ENCODE results near the gene RPUSD3. TPM values are rescaled to one million over a fixed set of nuclear protein-coding genes. Genes with fewer than 3 reads are reported as not detected.
A peak's percentile ranks its signal among the peaks of the same experiment; 100 is the strongest.
"Not testable (repeated sequence)": the region's sequence is repeated elsewhere in the genome, so short reads cannot be mapped to it uniquely, and the experiment has no call there.

RPUSD3 gene
- total RNA-seq, 2 donors from 2014 or later: 43.1 to 71.2 TPM

DNA sequence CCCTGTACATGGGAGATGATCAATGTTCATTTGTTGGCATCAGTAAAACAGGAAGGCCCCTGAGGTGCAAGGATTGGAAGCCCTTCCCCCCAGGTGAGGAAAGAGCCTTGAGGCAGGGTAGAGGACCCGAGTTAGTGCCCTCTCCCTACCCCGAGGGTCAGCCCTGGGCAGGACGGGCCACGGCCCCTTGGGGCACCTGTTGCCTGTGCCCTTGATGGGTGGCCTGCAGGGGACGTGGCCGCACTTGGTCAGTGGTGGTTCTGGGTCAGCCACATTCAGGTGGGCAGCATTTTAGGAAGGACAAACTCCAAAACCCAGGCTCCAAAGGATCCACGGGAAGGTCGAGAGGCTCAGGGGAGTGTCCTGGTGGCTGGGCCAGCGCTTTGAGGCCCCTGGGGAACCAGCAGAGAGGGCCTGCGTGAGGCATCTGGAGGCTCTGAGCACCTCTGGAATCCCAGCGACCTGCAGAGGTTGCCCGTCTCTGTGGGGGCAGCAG is 15.8 kb upstream of the RPUSD3 start:
- H3K27ac Mint-ChIP-seq: peak overlapping the region in 1 of 2 donors; percentile 78
- no peak overlapping the region for H3K4me3 Mint-ChIP-seq
- H3K36me3 Mint-ChIP-seq: no peaks in the 10 kb centered on the region
- DNase-seq (ENCODE audit: low spot score): no peak
- no peaks in the 10 kb centered on the region for H3K27me3 Mint-ChIP-seq
- peaks cover 13 to 38% of the 10 kb centered on the region in 2 donors for H3K4me1 Mint-ChIP-seq (ENCODE audit: low read depth in 2 of 2)
- no peaks in the 10 kb centered on the region for H3K9me3 Mint-ChIP-seq
- no peak for ATAC-seq

DNA sequence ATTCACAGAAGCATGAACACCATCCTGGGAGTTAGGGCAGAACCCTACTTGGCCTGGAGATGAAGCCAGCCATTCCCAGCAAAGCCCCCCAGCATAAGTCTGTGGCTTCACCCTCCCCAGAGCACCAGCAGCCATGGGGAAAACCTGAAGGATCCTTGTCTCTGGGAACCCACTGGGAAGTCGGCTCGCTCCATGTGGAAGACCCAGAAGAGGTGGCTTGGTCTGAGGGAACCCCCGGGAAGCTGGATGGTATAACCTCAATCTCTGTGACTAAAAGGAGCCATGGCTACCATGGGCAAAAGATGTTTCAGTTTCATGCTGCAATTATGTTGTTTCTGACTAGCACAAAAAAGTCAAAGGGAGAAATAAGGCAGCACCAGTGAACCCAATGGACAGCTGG is 11.8 kb upstream of the RPUSD3 start:
- no peak overlapping the region for H3K4me3 Mint-ChIP-seq
- peaks cover 20 to 37% of the 10 kb centered on the region in 2 donors for H3K4me1 Mint-ChIP-seq (ENCODE audit: low read depth in 2 of 2)

DNA sequence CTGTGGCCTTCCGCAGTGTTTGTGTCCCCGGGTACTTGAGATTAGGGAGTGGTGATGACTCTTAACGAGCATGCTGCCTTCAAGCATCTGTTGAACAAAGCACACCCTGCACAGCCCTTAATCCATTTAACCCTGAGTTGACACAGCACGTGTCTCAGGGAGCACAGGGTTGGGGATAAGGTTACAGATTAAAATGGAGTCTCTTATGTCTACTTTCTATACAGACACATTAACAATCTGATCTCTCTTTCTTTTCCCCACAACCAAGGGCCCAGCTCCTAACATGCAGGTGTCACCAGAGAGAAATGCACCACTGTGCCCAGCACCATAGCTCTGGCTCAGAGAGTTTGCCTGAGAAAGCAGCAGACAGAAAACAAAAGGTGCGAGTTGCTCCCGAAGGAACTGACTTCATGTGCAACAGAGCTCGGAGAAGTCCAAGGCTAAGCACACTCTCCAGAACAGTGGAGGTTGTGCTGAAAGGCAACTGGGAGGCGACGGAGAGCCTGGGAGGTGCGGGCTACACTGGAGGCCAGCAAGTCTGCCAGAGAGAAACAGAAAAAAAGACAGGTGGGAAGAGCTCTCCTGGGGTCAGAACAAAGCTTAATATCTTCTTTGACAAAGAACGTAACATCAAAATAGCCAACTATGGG is 10.6 kb upstream of the RPUSD3 start:
- ATAC-seq; DNase-seq (ENCODE audit: low spot score); H3K27me3 Mint-ChIP-seq; H3K36me3 Mint-ChIP-seq; H3K9me3 Mint-ChIP-seq; H3K4me3 Mint-ChIP-seq: not testable (repeated sequence)
- peak overlapping the region in 1 of 2 donors; percentile 37 for H3K27ac Mint-ChIP-seq
- peaks cover 20 to 32% of the 10 kb centered on the region in 2 donors for H3K4me1 Mint-ChIP-seq (ENCODE audit: low read depth in 2 of 2)

More for the DNA sequence above, 11.8 kb upstream of the RPUSD3 start:
- Mint-ChIP-seq H3K27me3 (no peaks in the 10 kb centered on the region), H3K36me3 (no peaks in the 10 kb centered on the region), H3K9me3 (no peaks in the 10 kb centered on the region), H3K27ac (peak overlapping the region in 1 of 2 donors; percentile 70)
- ATAC-seq (no peak), DNase-seq (ENCODE audit: low spot score) (no peak)

DNA sequence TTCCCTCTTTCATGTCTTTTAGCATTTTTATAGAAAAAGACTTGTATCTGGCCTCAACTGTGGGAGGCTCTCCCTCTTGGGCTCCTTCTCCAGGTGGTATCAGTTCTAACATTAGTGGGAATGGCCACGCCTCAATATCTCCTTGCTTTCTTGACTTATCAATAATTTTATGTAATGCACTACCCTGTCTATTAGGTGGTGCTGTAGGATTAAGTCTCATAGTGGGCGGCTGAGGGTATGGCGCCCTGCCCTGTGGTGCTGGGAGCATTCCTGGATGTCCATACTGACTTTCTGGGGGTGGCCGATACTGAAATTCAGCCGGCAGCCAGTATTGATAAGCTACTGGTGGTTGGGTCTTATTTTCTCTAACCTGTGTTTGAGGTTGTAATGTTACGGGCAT is 8.7 kb upstream of the RPUSD3 start:
- ATAC-seq: no peak
- Mint-ChIP-seq H3K27me3 (no peaks in the 10 kb centered on the region), H3K4me3 (no peak overlapping the region), H3K4me1 (ENCODE audit: low read depth in 2 of 2) (peaks cover 11 to 21% of the 10 kb centered on the region in 2 donors), H3K36me3 (no peaks in the 10 kb centered on the region), H3K9me3 (no peaks in the 10 kb centered on the region), H3K27ac (no peak overlapping the region)
- no peak for DNase-seq (ENCODE audit: low spot score)

DNA sequence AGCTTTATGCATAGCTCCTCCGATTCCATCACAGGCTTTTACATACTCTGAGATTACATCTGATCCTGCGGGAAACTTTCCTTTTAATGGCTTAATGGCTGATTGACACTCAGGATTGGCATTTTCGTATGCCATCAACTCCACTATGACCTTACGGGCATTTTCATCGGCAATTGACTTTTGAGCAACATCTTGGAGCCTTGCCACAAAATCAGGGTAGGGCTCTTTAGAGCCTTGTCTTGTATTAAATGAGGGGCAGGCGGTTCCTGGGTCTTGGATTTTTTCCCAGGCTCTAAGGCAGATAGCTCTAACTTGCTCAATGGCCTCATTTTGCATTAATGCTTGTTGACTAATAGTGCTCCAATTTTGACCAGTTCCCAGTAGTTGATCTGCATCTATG is 8.1 kb upstream of the RPUSD3 start:
- DNase-seq (ENCODE audit: low spot score); ATAC-seq; H3K36me3 Mint-ChIP-seq; H3K4me3 Mint-ChIP-seq; H3K27me3 Mint-ChIP-seq; H3K27ac Mint-ChIP-seq; H3K9me3 Mint-ChIP-seq: not testable (repeated sequence)
- H3K4me1 Mint-ChIP-seq (ENCODE audit: low read depth in 2 of 2): peaks cover 11 to 19% of the 10 kb centered on the region in 2 donors

DNA sequence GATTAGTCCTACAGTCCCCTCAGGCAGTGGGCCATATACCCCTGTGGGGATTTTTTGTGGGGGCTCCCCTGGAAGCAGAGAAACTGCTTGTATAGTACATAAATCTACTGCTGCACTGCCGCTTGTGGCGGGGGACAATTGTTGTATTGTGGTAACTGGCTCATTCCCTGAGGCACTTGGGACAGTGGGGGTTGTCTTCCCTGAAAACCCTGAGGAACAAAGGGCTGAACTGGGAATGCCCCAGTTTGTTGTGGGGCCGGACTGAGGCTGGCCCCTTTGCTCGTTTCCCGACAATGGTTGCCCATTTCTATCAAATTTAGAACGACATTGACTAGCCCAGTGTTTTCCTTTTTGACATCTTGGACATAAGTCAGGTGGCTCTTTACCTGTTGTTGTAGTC is 7.6 kb upstream of the RPUSD3 start:
- ATAC-seq; H3K4me3 Mint-ChIP-seq; DNase-seq (ENCODE audit: low spot score); H3K9me3 Mint-ChIP-seq; H3K27ac Mint-ChIP-seq; H3K36me3 Mint-ChIP-seq; H3K27me3 Mint-ChIP-seq: not testable (repeated sequence)
- H3K4me1 Mint-ChIP-seq (ENCODE audit: low read depth in 2 of 2): peaks cover 11 to 14% of the 10 kb centered on the region in 2 donors

DNA sequence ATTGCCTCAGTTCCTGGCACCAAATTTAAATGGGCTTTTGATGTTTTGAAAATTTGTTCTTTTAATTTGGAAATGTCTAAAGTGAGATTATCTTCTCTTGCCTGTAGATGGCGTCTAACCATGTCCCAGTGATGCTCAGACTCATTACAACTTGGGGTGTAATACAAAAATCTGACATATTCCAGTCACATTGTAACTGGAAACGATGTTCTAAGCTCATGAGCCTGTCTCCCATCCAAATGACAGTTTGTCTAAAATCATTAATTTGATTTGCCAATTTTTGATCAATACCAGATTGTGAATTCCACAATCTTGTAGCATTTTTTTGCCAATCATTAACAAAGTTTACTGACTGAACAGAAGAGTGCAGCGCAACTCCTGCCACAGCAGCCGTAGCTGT is 5.1 kb upstream of the RPUSD3 start:
- not testable (repeated sequence) for H3K27me3 Mint-ChIP-seq; ATAC-seq; H3K9me3 Mint-ChIP-seq; H3K36me3 Mint-ChIP-seq; DNase-seq (ENCODE audit: low spot score); H3K4me3 Mint-ChIP-seq
- Mint-ChIP-seq H3K4me1 (ENCODE audit: low read depth in 2 of 2) (peaks cover 5 to 13% of the 10 kb centered on the region in 2 donors), H3K27ac (peak overlapping the region in 1 of 2 donors; percentile 19)

DNA sequence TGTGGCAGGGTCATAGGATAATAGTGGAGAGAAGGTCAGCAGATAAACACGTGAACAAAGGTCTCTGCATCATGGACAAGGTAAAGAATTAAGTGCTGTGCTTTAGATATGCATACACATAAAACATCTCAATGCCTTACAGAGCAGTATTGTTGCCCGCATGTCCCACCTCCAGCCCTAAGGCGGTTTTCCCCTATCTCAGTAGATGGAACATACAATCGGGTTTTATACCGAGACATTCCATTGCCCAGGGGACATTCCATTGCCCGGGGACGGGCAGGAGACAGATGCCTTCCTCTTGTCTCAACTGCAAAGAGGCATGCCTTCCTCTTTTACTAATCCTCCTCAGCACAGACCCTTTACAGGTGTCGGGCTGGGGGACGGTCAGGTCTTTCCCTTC is 4.1 kb upstream of the RPUSD3 start:
- not testable (repeated sequence) for H3K27ac Mint-ChIP-seq; DNase-seq (ENCODE audit: low spot score); ATAC-seq; H3K36me3 Mint-ChIP-seq; H3K27me3 Mint-ChIP-seq; H3K9me3 Mint-ChIP-seq; H3K4me3 Mint-ChIP-seq
- peaks cover 0 to 13% of the 10 kb centered on the region in 2 donors for H3K4me1 Mint-ChIP-seq (ENCODE audit: low read depth in 2 of 2)

DNA sequence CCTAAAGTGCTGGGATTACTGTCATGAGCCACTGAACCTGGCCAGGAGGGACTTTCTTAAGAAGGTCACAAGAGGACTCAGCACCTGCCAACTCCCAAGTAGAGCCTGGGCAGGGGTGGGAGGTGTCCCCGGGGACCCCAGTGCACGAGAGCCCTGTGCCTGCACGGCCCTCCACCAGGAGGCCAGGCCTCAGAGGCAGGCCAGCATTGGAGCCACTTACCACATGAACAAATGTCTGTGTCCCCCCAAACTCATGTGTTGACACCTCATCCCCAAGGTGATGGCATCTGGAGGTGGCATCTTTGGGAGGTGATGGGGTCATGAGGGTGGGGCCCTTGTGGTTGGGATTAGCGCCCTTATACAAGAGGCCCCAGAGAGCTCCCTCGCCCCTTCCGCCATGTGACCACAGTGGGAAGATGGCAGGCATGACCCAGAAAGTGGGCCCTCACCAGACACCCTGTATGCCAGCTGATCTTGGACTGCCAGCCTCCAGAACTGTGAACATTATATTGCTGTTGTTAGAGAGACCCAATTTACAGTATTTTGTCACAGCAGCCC is 3.2 kb upstream of the RPUSD3 start:
- DNase-seq (ENCODE audit: low spot score): no peak
- Mint-ChIP-seq H3K27ac (no peak overlapping the region), H3K4me1 (ENCODE audit: low read depth in 2 of 2) (peaks cover 6 to 20% of the 10 kb centered on the region in 2 donors), H3K9me3 (no peaks in the 10 kb centered on the region), H3K36me3 (peaks cover 5% of the 10 kb centered on the region), H3K4me3 (no peak overlapping the region), H3K27me3 (no peaks in the 10 kb centered on the region)
- ATAC-seq: no peak

DNA sequence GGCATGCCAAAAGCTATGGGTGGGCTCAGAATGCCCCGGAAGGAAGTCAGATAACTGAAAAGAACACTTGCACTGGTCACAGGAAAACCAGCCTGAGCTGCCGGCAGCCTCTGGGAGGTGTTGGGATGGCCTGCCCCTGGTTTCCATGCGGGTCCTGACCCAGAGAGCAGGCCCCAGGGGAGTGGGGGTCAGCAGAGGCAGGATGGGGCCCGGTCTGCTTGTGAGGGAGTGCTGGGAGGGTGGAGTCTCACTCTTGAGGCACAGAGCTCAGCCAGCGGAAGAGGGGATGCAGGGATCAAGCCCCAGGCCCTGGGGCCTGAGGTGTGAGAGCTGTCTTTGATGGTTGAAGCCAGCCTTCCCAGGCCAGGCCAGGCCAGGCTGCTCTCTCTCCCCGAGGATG is 2.4 kb upstream of the RPUSD3 start:
- Mint-ChIP-seq H3K27ac (peak overlapping the region in 1 of 2 donors; percentile 58), H3K4me3 (no peak overlapping the region), H3K27me3 (no peaks in the 10 kb centered on the region), H3K4me1 (ENCODE audit: low read depth in 2 of 2) (peaks cover 9 to 23% of the 10 kb centered on the region in 2 donors), H3K36me3 (peaks cover 5% of the 10 kb centered on the region), H3K9me3 (no peaks in the 10 kb centered on the region)
- DNase-seq (ENCODE audit: low spot score) (no peak), ATAC-seq (no peak)

DNA sequence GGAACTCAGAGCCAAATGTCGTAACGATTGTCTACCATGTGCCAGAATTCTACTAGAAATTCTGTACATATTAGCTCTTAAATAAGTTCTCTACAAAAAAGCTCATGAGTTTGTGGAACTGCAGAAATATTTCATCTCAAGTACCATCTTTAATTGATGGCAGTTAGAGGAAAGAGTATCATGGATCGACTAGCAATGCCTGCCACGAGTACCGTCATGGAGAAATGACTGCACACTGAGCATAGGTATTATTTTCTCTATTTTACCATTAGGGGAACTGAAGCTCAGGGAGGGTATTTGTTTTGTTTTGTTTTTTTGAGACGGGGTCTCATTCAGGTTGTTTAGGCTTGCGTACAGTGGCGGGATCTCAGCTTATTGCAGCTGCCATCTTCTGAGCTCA is 2.8 kb downstream of the RPUSD3 start:
- ATAC-seq (no peak), DNase-seq (ENCODE audit: low spot score) (no peak)
- H3K27me3 Mint-ChIP-seq: no peaks in the 10 kb centered on the region
- H3K9me3 Mint-ChIP-seq: no peaks in the 10 kb centered on the region
- peaks cover 11 to 23% of the 10 kb centered on the region in 2 donors for H3K4me1 Mint-ChIP-seq (ENCODE audit: low read depth in 2 of 2)
- H3K27ac Mint-ChIP-seq: peak overlapping the region in 1 of 2 donors; percentile 18
- H3K4me3 Mint-ChIP-seq: no peak overlapping the region
- H3K36me3 Mint-ChIP-seq: peaks cover 5% of the 10 kb centered on the region

DNA sequence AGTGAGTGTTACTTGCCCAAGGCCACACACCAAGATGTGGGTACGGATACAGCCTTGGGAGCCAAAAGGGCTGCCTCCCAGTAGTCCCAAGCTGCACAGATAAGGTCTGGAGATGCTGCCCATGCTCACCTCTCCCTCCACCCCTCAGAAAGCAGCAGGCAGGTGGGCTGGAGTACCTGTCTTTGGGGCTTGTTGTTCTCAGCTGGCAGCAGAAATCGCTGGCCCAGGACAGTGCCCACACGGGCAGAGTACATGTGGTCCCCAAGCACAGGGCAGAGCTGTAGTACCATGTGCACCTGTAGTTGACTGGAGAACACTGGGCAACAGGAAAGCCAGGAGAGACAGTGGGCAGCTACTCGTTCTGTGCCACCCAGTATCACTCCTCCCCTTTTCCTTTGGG is 5.0 kb downstream of the RPUSD3 start:
- peak; percentile 61 for DNase-seq (ENCODE audit: low spot score)
- Mint-ChIP-seq H3K9me3 (no peaks in the 10 kb centered on the region), H3K4me3 (no peak overlapping the region), H3K4me1 (ENCODE audit: low read depth in 2 of 2) (peaks cover 13 to 16% of the 10 kb centered on the region in 2 donors), H3K27me3 (no peaks in the 10 kb centered on the region), H3K27ac (no peak overlapping the region), H3K36me3 (peaks cover 5% of the 10 kb centered on the region)
- no peak for ATAC-seq

DNA sequence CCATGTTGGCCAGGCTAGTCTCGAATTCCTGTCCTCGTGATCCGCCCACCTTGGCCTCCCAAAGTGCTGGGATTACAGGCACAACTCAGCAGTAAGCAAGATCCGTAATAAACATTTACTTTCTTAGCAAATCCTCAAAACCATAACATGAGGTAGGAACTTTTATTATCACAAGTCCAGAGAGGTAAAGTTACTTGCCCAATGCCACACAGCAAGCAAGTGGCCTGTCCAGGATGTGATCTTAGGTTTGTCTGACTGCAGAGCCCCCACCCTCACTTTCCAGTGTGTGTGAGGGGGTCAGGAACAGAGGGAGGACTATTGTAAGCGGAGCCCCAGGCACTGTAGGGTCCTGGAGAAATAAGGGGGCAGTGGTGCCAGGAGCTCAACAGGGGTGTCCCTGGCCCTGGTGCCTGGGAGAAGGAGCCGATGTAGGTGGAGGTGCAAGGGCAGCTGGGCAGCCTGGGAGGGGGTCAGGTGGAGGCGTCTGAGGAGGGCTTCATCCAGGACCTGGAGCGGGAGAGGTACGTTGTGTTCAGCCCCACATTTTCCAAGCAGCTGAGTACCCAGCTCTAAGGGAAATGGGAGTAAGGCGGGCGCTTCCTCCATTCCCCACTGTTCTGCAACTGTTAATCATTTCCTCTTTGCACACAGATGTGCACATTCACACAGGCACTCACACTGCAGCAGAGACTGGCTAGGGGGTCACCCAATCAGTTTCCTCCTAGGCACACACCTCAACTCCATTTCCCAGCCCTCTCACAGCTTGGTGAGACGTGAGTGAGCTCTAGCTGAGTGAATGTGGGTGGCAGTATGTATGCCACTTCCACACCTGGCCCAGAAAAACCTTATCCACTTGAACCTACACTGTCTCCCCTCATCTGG is 5.9 kb downstream of the RPUSD3 start:
- Mint-ChIP-seq H3K36me3 (peaks cover 5% of the 10 kb centered on the region), H3K4me1 (ENCODE audit: low read depth in 2 of 2) (peaks cover 10 to 13% of the 10 kb centered on the region in 2 donors), H3K27me3 (no peaks in the 10 kb centered on the region), H3K9me3 (no peaks in the 10 kb centered on the region), H3K4me3 (no peak overlapping the region), H3K27ac (no peak overlapping the region)
- DNase-seq (ENCODE audit: low spot score) (peak; percentile 22), ATAC-seq (no peak)
